GM19043 (cell line): Measurements from ENCODE around the gene TIMP2.
"Not testable (repeated sequence)": the region's sequence is repeated elsewhere in the genome, so short reads cannot be mapped to it uniquely, and the experiment has no call there.

Experiments
- ATAC-seq: cut with Tn5 transposase; IDR thresholded peaks from one replicate; pipeline ENCODE4 v1.9.1; 2021; ENCODE audit warnings: low read depth; ENCODE audit not compliant: unreplicated experiment

The TIMP2 gene, protein sequence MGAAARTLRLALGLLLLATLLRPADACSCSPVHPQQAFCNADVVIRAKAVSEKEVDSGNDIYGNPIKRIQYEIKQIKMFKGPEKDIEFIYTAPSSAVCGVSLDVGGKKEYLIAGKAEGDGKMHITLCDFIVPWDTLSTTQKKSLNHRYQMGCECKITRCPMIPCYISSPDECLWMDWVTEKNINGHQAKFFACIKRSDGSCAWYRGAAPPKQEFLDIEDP

GRCh38 chr17:78925234-78925633, at the start of gene TIMP2:
TSS of gene TIMP2 (minus strand) at chr17:78925387. CDS start at chr17:78925088, 299 bp downstream.
- no peak for ATAC-seq

- no peak for ATAC-seq
These were observed 48.8 kb upstream of the TIMP2 start for GRCh38 chr17:78973792-78974520.

DNA sequence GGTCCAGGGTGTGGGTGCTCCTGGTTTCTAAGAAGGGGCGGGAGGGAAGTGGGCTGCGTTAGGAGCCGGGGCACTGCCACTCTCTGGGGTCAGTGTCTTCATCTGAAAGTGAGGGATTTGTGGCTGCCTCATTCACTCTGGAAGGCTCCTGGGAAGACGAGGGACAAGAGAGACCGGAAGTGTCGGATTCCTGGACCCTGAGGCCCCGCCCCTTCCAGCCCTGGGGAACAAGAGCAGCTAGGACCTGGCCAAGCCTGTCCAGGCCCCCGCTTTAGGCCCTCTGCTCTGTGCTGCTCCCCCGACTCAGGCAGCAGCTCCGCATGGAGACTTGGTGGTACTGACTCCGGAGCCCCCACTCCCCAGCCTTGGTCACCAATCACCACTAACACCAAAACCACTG, 48.0 kb upstream of the TIMP2 start:
- ATAC-seq: no peak

GRCh38 chr17:78972507-78973105, 47.4 kb upstream of the TIMP2 start:
- ATAC-seq: no peak

DNA sequence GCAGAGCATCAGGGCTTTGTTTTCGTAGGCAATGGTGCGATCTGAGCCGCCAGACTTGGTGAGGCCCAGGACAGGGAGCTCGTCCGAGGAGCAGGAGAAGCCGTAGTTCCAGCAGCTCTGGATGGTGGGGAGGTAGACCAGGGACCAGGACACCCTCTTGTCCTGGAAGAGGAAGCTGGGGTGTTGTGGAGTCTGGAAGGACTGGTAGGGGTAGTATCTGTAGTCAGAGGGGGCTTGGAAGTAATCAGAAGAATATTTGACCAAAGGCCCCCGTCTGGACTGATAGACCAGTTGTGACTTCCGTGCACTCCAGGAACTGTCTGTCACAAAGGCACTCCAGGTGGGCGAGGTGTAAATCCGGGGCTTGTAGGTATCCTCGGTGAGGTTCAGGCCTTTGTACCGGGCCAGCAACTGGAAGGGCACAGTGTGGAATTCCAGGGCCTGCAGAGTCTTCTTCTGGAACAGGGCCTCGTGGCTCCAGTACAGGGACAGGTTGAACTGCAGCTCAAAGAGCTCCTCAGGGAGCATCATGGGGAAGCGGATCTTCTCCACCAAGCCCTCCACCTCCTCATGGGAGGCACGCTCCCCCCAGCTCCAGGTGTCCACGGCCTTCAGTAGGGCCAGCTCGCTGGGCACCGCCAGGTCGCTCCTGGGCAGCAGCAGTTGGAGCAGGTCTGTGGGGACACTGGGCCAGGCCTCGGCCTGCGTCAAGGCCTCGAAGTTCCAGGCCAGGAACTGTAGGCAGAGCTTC, 46.7 kb upstream of the TIMP2 start:
- ATAC-seq: no peak

- ATAC-seq: no peak
These were observed 45.9 kb upstream of the TIMP2 start for GRCh38 chr17:78970834-78971755.

DNA sequence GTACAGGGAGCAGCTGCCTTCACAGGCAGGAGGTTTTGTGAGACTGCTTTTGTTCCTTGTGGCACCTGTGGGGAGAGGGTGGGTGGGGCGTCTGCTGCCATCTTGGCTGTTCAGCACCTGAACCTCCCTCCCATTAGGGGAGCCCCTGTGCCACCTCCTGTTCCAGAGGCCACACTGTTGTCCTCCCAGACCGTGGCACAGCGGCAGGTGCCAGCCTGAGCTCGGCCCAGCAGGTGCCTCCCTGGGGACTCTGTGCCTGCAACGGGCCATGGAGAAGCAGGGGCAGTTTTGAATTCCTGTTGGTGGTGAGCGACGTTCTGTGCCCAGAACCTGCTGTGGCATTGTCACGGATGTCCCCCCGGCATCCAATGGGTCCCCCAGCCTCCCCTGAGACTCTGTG, 44.7 kb upstream of the TIMP2 start:
- no peak for ATAC-seq

DNA sequence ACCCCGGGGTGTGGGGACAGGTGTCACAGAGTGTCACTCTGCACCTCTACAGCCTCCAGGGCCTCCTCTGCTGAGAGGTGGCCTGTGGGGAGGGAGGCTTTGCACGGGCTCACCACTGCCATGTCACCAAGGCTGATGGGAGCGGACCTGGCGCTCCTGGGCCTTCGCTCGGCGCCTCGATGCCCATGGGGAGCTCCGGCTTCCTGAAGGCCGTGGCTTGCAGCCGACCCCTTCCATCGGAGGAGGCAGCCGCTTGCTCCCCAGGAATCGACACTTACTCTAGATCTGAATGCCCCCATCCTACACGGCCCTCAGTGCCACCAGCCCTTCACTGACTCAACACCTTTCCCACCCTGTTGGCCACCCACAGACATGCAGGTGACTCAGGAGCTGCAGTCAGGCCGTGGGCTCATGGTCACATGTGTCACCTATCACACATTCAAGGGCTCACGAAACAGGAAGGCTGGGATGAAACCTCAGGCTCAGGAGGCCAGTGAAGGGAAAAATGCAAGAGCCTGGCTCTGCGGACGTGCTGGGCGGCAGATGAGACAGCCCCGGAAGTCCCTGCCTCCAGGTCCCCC, 42.7 kb upstream of the TIMP2 start:
- no peak for ATAC-seq

DNA sequence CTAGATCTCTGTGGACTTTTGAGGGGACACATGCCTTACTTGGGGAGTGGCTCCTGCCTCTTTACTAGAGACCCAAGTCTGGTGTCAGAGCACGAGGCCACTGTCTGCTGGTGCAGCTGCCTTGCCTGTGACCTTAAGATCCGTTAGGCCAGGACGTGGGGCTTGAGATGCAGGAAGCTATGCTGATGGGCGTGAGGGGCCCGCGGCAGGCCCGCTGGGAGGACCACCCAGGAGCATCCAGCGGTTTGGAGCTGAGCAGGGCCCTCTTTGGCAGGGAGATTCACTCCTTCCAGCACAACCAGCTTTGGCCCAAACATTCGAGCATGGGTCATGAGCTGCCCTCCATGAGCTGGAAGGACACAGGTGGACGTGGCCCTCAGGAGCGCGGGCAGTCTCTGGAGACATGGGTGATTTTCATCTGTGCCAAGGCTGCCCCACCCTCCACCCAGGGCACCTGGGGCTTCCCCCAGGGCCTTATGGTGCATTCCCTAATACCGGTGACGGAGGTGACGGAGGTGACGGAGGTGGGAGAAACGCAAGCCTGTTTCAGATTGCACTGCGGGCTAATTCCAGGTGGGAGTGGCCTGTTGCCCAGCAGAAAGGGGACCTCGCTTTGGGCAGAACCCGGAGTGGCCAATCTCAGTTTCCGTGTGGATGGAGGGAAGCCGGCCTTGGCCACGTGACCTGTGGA, 41.9 kb upstream of the TIMP2 start:
- no peak for ATAC-seq

GRCh38 chr17:78966123-78966813, 41.1 kb upstream of the TIMP2 start:
- ATAC-seq: no peak

GRCh38 chr17:78965491-78965924, 40.3 kb upstream of the TIMP2 start:
- ATAC-seq: no peak

DNA sequence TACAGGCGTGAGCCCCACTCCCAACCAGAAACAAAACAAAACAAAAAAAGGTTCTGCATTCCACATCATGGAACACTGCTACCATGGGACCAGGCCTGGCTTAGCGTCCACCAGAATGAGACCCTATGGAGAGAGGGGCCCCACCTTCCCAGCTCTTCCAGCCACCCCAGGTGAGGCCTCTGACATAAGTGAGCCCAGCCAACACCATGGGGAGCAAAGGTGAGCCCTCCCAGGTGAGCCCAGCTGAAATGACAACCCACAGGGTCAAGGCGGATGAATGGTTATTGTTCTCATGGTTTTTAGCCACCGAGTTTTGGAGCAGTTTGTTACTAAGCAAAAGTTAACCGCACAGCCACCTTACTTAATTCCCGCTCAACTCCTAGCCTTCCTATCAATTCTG, 38.2 kb upstream of the TIMP2 start:
- no peak for ATAC-seq

DNA sequence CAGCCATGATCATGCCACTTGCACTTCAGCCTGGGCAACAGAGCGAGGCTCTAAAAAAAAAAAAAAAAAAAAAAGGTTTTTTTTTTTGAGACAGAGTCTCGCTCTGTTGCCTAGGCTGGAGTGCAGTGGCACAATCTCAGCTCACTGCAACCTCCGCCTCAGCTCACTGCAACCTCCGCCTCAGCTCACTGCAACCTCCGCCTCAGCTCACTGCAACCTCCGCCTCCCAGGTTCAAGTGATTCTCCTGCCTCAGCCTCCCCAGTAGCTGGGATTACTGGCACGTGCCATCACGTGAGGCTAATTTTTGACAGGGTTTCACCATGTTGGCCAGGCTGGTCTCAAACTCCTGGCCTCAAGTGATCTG, 37.8 kb upstream of the TIMP2 start:
- ATAC-seq: not testable (repeated sequence)

DNA sequence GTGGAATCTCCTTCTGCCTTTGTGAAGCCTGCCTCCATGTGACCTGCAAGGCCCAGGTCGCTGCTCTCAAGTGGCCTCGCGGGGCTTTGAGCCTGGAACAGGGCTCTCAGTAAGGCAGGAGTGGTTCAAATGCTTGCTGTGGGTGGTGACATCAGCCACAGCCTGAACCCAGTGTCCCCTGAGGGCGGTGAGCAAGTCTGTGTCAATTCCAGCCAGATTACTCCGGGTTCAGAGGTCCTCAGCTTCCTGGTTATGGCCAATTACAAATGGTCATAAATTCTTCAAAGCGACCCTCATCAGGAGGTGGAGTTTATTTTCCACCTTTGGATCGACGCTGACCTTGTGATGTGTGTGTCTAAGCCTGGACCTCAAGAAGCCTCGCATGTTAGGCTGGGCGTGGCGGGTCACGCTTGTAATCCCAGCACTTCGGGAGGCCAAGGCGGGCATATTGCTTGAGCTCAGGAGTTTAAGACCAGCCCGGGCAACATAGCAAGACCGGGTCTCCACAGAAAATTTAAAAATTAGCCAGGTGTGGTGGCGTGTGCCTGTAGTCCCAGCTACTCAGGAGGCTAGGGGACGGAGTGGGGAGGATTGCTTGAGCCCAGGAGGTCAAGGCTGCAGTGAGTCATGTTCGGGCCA, 37.3 kb upstream of the TIMP2 start:
- no peak for ATAC-seq

DNA sequence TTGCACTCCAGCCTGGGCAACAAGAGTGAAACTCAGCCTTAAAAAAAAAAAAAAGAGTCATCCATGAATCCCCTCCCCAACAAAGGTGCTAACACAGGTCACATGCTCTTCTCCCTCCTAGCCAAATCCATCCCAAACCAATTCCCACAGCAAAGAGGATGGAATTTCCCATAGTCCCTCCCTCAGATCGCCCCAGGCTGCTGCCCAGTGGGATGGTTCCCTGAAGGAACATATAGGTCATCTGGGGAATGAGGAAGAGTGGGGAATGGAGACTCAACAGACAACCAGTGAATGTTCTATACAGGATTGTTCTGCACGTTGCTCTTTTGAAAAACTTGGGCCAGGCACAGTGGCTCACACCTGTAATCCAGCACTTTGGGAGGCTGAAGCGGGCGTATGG, 36.4 kb upstream of the TIMP2 start:
- ATAC-seq: no peak

DNA sequence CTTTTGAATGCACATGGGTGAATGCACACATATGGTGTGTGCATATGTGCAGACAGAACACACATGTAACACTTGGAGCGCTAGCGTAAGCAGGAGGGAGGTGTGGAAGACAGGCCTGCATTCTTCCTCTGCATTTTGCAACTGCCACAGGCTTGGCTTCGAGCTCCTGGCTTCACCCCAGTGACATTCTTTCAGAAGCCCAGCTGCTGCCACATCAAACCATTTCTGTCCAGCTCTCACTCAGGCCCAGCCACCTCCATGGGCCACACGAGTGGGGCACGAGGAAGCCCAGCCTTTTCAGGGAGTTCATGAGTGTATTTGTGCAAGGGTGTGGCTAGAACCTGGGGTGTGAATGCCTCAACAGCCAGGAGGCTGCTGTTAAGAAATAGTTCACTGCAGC, 35.7 kb upstream of the TIMP2 start:
- ATAC-seq: no peak

DNA sequence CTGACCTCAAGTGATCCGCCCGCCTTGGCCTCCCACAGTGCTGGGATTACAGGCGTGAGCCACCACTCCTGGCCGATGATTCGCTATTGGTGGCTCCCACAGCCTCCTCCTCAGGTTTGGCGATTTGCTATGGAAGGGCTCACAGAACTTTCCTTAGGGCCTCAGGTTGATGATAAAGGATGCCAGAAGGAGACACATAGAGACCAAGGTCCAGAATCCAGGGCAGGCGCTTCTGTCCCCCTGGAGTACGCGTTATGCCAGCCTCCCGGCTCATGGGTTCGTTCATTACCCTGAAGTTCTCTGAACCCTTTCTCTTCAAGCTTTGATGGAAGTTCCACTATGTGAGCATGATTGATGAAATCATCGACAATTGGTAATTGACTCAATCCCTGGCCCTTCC, 34.6 kb upstream of the TIMP2 start:
- ATAC-seq: no peak

GRCh38 chr17:78958641-78959127, 33.5 kb upstream of the TIMP2 start:
- no peak for ATAC-seq
